Heart left ventricle (tissue), 13 donors: ENCODE results near the gene ALG13.

Experiments used
- POLR2A ChIP-seq, 2 donors: fragments of 450-650 bp; IDR thresholded peaks; one replicate each; pipeline ENCODE4 v1.6.1; 2017; ENCODE audit warnings: antibody characterized with exemption in 2 of 2, mild to moderate bottlenecking in 2 of 2, moderate library complexity in 2 of 2
- TF ChIP-seq, protein P1 (sequence below), 12 donors: fragments of 200-600 bp; sonication (generic) in 4 of 12; IDR thresholded peaks; one replicate each; pipeline versions ENCODE4 v1.5.0 to v1.8.0; 2018 to 2022; ENCODE audit warnings: antibody characterized with exemption in 12 of 12, mild to moderate bottlenecking in 5 of 12
- donor health status: ischemic (EF 13 %, LVEDD 7.1; RV severe dilation, severe dysfunction).
- donor health status: DM: no; HTN: yes; CAD: no.
- donor health status: DM: no; HTN: no; CAD: no.
- donor health status: ischemic (EF 25% LVEDD 6.9; RV normal size, moderate dysfunction).
- donor health status: ischemic (EF 25% LVEDD 5.7; RV mildly dilated, moderate dysfunction).
- donor health status: ischemic (EF 35%, LVEDD 5.7; RV mildly dilated, moderate dysfunction).
- donor health status: nonischemic (EF 11% LVEDD 7.7; RV severe dilation, severe dysfunction).
- donor health status: DM: yes; HTN: yes; CAD: no.
- donor health status: PGD.
- donor health status: ischemic (EF 29% LVEDD 5.4; RV normal size, mild dysfunction).
- donor health status: nonischemic (EF 23%, LVEDD 6.1; RV moderate dilation, normal function).

DNA sequence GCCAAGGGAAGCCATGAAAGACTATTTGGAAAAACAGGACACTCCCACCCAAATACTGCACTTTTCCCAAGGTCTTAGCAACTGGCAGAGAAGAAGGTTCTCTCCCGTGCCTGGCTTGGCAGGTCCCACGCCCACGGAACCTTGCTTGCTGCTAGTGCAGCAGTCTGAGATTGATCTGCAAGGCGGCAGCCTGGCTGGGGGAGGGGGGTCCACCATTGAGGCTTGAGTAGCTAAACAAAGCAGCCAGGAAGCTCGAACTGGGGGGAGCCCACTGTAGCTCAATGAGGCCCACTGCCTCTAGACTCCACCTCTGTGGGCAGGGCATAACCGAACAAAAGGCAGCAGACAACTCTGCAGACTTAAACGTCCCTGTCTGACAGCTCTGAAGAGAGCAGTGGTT, 103.7 kb downstream of the ALG13 start:
- TF ChIP-seq, protein P1, sequence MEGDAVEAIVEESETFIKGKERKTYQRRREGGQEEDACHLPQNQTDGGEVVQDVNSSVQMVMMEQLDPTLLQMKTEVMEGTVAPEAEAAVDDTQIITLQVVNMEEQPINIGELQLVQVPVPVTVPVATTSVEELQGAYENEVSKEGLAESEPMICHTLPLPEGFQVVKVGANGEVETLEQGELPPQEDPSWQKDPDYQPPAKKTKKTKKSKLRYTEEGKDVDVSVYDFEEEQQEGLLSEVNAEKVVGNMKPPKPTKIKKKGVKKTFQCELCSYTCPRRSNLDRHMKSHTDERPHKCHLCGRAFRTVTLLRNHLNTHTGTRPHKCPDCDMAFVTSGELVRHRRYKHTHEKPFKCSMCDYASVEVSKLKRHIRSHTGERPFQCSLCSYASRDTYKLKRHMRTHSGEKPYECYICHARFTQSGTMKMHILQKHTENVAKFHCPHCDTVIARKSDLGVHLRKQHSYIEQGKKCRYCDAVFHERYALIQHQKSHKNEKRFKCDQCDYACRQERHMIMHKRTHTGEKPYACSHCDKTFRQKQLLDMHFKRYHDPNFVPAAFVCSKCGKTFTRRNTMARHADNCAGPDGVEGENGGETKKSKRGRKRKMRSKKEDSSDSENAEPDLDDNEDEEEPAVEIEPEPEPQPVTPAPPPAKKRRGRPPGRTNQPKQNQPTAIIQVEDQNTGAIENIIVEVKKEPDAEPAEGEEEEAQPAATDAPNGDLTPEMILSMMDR (IDR thresholded peaks at IDR 0.05) = no peak
- TF ChIP-seq POLR2A (IDR thresholded peaks at IDR 0.05) = no peak
